HAP-1 (cell line): ENCODE results near the gene HIVEP3.

Experiments
- DNase-seq, 2 experiments: peaks; one replicate each; pipeline ENCODE4 v3.0.0-alpha.2; 2016 to 2020; ENCODE audit warnings: low spot score in 2 of 2
- H3K27me3 ChIP-seq: fragments of 250-450 bp; sonication (Bioruptor Pico); 2 replicates; pipeline ENCODE4 v1.5.1; 2020; ENCODE audit warnings: low read depth, mild to moderate bottlenecking, moderate library complexity
- H3K36me3 ChIP-seq: fragments of 250-450 bp; sonication (Bioruptor Pico); replicated peaks from 2 replicates; pipeline ENCODE4 v1.5.1; 2020; ENCODE audit warnings: mild to moderate bottlenecking
- H3K4me1 ChIP-seq: fragments of 250-450 bp; sonication (Bioruptor Pico); 2 replicates; pipeline ENCODE4 v1.5.1; 2020; ENCODE audit warnings: mild to moderate bottlenecking
- H3K4me3 ChIP-seq: fragments of 250-450 bp; sonication (Bioruptor Pico); 2 replicates; pipeline ENCODE4 v1.5.1; 2020; ENCODE audit warnings: mild to moderate bottlenecking, moderate library complexity
- H3K9me3 ChIP-seq: fragments of 250-450 bp; sonication (Bioruptor Pico); 2 replicates; pipeline ENCODE4 v1.5.1; 2020; ENCODE audit warnings: mild to moderate bottlenecking, moderate library complexity
- in situ Hi-C: fragments of 300-500 bp; cut with MboI; formaldehyde crosslinking; loops from 3 replicates; pipeline ENCODE4 v1.14.3; 2020; ENCODE audit warnings: low sequenced_read_pairs, inconsistent platforms, mixed read lengths

Gene HIVEP3

DNA sequence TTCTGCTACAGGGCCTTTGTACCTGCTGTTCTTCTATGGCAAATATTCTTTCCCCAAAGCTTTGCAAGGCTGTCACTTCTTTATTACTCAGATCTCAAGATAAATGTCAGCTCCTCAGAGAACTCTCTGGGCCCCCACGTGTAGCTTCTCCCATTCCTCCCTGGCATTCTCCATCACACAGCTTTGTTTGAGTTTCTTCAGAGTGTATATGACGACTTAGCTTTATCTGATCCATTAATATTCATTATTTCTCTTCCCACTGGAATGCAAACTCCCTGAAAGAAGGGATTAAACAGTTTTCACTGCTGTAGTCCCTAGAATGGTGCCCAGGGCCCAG lies 259.6 kb downstream of the HIVEP3 start:
- Histone ChIP-seq H3K4me3 (no peak overlapping the region), H3K4me1 (no peaks in the 10 kb centered on the region; the same call in 1 of the 2 replicates), H3K36me3 (no peaks in the 10 kb centered on the region), H3K9me3 (no peaks in the 10 kb centered on the region), H3K27me3 (no peaks in the 10 kb centered on the region)
- in situ Hi-C loops, result no loop called here
- DNase-seq, result no peak

- no peaks in the 10 kb centered on the region; the same call in 1 of the 2 replicates for H3K4me1 ChIP-seq
- no peak overlapping the region for H3K4me3 ChIP-seq
- no peak for DNase-seq
- in situ Hi-C loops, result no loop called here
- no peaks in the 10 kb centered on the region for H3K27me3 ChIP-seq
- H3K36me3 ChIP-seq, result no peaks in the 10 kb centered on the region
- H3K9me3 ChIP-seq, result no peaks in the 10 kb centered on the region
Observed at GRCh38 chr1:41658431-41659158, 260.1 kb downstream of the HIVEP3 start.

- Histone ChIP-seq H3K27me3 (no peaks in the 10 kb centered on the region), H3K4me1 (no peaks in the 10 kb centered on the region; the same call in 1 of the 2 replicates), H3K36me3 (no peaks in the 10 kb centered on the region), H3K4me3 (no peak overlapping the region), H3K9me3 (no peaks in the 10 kb centered on the region)
- no peak for DNase-seq
- in situ Hi-C loops, result no loop called here
Observed at GRCh38 chr1:41657679-41658295, 260.9 kb downstream of the HIVEP3 start.

- in situ Hi-C loops, result no loop called here
- H3K4me1 ChIP-seq, result no peaks in the 10 kb centered on the region; the same call in 1 of the 2 replicates
Observed at GRCh38 chr1:41656825-41657500, 261.8 kb downstream of the HIVEP3 start.

GRCh38 chr1:41656068-41656467 lies 262.7 kb downstream of the HIVEP3 start:
- H3K4me3 ChIP-seq, result no peak overlapping the region
- H3K4me1 ChIP-seq, result no peaks in the 10 kb centered on the region
- in situ Hi-C loops, result no loop called here
- no peaks in the 10 kb centered on the region for H3K9me3 ChIP-seq
- DNase-seq, result no peak
- no peaks in the 10 kb centered on the region for H3K27me3 ChIP-seq
- H3K36me3 ChIP-seq, result no peaks in the 10 kb centered on the region

More at GRCh38 chr1:41656825-41657500, 261.8 kb downstream of the HIVEP3 start:
- Histone ChIP-seq H3K4me3 (no peak overlapping the region), H3K27me3 (no peaks in the 10 kb centered on the region), H3K36me3 (no peaks in the 10 kb centered on the region), H3K9me3 (no peaks in the 10 kb centered on the region)
- DNase-seq, result no peak

DNA sequence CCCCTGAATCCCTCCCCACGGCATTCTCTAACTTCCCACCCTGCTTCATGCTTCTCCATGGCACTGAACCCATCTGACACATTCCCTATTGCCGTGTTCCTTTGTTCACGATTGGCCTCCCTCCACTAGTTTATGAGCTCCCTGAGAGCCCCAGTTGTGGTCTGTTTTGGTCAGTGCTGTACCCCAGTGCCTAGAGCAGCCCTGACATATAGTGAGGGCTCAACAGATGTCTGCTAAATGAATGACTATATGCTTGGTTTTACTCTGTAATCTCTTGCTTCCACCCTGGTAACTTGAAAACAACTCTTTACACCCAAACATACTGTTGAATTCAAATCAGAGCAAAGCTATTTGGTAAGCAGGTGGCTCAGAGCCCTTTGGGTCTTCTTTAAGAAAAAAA lies 263.1 kb downstream of the HIVEP3 start:
- no peak for DNase-seq
- H3K36me3 ChIP-seq, result no peaks in the 10 kb centered on the region
- no peaks in the 10 kb centered on the region for H3K4me1 ChIP-seq
- in situ Hi-C loops, result no loop called here
- H3K4me3 ChIP-seq, result no peak overlapping the region
- H3K27me3 ChIP-seq, result no peaks in the 10 kb centered on the region
- no peaks in the 10 kb centered on the region for H3K9me3 ChIP-seq

DNA sequence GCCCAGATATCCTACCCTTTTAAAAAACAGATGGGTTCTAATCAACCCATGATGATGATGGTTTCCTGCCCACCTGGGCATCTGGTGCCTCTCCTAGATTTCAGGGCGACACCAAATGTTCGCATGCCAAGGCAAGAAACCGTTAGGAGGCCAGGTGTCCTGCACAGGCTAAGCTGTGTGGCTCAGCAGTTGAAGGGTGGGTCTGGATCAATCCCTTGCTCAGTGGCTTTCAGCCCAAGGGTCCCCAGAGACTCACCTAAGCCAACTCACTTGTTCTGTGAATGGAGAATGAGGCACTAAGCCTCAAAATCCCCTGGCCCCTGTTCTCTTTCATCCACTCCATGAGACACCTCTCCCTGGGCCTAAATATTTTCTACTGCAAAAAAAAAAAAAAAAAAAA lies 265.1 kb downstream of the HIVEP3 start:
- Histone ChIP-seq H3K4me3 (no peak overlapping the region), H3K27me3 (no peaks in the 10 kb centered on the region), H3K36me3 (no peaks in the 10 kb centered on the region), H3K9me3 (no peaks in the 10 kb centered on the region), H3K4me1 (no peaks in the 10 kb centered on the region)
- in situ Hi-C loops, result no loop called here
- DNase-seq, result no peak

DNA sequence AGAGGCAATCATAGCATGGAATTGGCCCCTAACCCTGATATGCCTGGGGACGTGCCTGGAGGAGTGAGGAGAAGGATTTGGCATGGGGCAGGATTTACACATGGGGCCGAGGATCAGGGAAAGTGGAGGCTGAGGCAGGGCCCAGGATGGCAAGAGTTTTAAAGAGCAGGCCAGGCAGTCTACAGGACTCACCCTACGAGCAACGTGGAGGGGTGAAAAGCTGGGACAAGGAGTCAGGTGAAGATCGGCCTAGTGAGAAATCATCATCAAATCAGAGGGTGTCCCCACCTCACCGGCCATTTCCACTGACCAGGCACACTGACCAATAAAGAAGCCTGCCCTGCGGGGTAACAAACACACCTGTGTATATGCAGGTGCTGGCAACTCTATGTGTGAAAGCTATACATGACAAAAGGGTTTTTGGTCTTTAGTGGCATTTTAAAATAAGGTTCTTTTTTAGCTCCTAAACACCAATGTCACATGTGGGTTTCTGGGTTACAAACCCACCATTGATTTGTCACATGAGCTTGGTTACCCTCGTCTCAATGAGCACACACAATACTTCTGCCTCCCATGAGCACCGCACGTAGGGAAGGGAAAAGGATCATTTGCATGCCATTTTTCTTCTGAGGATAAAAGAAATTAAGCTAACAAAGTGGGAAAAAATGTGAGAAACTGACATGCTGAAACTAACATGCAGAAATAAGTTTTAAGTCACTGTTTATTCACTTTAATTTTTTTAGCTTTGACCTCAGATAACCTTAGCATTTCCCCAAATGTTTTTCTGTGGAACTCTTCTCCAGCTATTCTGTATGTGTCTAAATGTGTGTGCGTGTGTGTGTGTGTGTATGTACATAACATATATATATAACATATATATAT lies 266.1 kb downstream of the HIVEP3 start:
- Histone ChIP-seq H3K27me3 (no peaks in the 10 kb centered on the region), H3K4me1 (no peaks in the 10 kb centered on the region), H3K9me3 (no peaks in the 10 kb centered on the region), H3K4me3 (no peak overlapping the region), H3K36me3 (no peaks in the 10 kb centered on the region)
- no peak for DNase-seq
- in situ Hi-C loops, result no loop called here

DNA sequence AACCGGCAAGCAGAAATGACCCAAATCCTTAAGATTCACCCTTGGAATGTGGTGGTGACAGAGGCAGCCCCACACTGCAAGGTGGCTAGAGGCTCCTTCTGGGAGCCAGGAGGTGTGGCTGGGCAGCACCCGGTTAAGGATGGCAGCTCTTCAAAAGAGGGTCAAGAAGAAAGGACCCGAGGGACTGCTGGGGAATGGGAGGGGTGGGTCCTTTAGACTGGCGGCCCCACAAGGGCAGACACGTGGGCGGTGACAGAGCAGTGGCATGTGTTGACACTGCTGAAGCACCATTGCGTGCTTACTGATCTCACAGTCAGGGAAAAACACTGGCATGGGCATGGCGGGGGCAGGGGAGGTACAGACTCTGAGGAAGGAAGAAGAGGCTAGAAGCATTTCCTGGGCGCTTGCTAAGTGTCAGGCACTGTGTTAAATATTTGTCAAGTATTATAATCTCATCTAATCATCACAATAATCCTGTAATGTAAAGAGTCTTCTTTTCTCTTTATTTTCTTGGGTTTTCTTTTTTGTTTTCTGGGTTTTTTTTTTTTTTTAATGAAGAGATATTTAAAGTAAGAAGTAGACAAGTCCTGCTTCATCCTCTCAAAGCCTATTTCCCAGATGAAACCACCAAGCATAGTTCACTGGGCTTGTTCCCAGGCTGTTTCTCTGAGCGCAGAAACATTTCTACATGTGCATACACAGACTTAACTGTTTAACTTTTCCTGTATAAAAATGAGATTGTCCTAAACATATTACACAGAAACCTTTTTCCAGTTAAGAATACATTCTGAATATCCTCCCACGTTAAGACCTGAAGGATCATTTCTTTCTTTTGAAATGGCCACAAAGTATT lies 268.5 kb downstream of the HIVEP3 start:
- no peak for DNase-seq
- no peaks in the 10 kb centered on the region for H3K4me1 ChIP-seq
- no peak overlapping the region for H3K4me3 ChIP-seq
- no peaks in the 10 kb centered on the region for H3K27me3 ChIP-seq
- H3K9me3 ChIP-seq, result no peaks in the 10 kb centered on the region
- in situ Hi-C loops, result no loop called here
- no peaks in the 10 kb centered on the region for H3K36me3 ChIP-seq

GRCh38 chr1:41649396-41650027 lies 269.2 kb downstream of the HIVEP3 start:
- Histone ChIP-seq H3K27me3 (no peaks in the 10 kb centered on the region), H3K9me3 (no peaks in the 10 kb centered on the region), H3K4me3 (no peak overlapping the region), H3K4me1 (no peaks in the 10 kb centered on the region), H3K36me3 (no peaks in the 10 kb centered on the region)
- no peak for DNase-seq
- in situ Hi-C loops, result no loop called here

DNA sequence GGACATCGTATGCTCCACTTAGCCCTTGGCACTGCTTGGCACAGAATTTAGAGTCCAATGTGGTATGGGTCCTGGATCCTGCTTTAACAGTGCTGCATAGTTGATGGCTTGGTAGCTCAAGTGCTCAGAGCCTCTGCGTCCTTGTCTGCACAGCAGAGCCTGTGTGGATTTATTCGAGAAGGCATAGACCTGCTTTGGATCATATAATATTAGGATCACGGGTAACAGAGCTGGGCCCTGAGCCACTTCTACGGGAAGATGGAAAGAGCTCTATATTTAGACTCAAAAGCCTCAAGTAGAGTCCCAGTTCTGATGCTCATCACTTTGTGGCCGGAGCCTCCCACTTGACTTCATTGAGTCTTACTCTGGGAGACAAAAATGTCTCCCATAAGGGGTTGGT lies 269.9 kb downstream of the HIVEP3 start:
- Histone ChIP-seq H3K4me3 (no peak overlapping the region), H3K36me3 (no peaks in the 10 kb centered on the region), H3K9me3 (no peaks in the 10 kb centered on the region), H3K4me1 (no peaks in the 10 kb centered on the region), H3K27me3 (no peaks in the 10 kb centered on the region)
- DNase-seq, result no peak
- in situ Hi-C loops, result no loop called here

DNA sequence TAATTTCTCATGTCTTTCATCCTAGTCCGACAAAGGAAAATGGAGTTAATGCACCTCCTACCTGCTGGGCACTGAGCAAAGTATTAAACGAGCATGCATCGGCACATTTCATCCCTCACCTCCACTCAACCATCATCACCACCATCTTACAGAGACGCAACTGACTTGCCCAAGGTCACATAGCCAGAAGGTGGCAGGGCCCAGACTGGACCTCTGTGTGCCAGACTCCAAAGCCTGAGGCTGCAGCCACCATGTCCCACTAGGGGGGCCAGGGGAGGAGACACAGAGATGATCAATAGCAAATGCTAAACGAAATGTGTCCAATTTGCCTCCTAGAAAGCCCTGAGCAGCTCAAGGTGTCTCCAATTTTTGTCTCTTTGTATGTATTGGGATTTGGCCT lies 270.5 kb downstream of the HIVEP3 start:
- Histone ChIP-seq H3K9me3 (no peaks in the 10 kb centered on the region), H3K36me3 (no peaks in the 10 kb centered on the region), H3K27me3 (no peaks in the 10 kb centered on the region), H3K4me3 (no peak overlapping the region), H3K4me1 (no peaks in the 10 kb centered on the region)
- DNase-seq, result no peak
- in situ Hi-C loops, result no loop called here
